Colonic mucosa (tissue), 4 donors: ENCODE measurements around the gene GPC6. TPM values are rescaled to one million over a fixed set of nuclear protein-coding genes. Genes with fewer than 3 reads are reported as not detected.

Source experiments
- DNase-seq: peaks from one replicate; pipeline ENCODE4 v3.0.0-alpha.2; 2020
- H3K27ac ChIP-seq: fragments of 200-600 bp; one replicate; pipeline ENCODE4 v1.8.0; 2021
- H3K27me3 ChIP-seq: fragments of 200-600 bp; one replicate; pipeline ENCODE4 v1.8.0; 2021
- H3K36me3 ChIP-seq: fragments of 200-600 bp; one replicate; pipeline ENCODE4 v1.8.0; 2021
- H3K4me1 ChIP-seq: fragments of 200-600 bp; one replicate; pipeline ENCODE4 v1.8.0; 2021; ENCODE audit warnings: mild to moderate bottlenecking
- H3K4me3 ChIP-seq: fragments of 200-600 bp; one replicate; pipeline ENCODE4 v1.8.0; 2021
- H3K9ac ChIP-seq, 2 donors: one replicate each; pipeline ENCODE4 v1.7.0; 2013; ENCODE audit warnings: control low read depth in 2 of 2, low read depth in 2 of 2, low read length in 2 of 2
- H3K9me3 ChIP-seq: fragments of 200-600 bp; one replicate; pipeline ENCODE4 v1.8.0; 2021
- intact Hi-C: fragments of 100-400 bp; cut with DNase I; formaldehyde crosslinking; loops from one replicate; pipeline ENCODE4 v1.14.1; 2022
- total RNA-seq, 2 donors: library from RNA; stranded (reverse); fragmentation: NEBNext Ultra II Directional in 1 of 2; extraction: Animal tissue kit (Norgen Biotek cat#: 25700) in 1 of 2; gene quantifications; one replicate each; pipeline ENCODE4 v1.2.1, GENCODE V29; 2021
- TF ChIP-seq, protein P1 (sequence below): fragments of 200-600 bp; IDR thresholded peaks from one replicate; pipeline ENCODE4 v1.8.0; 2022; ENCODE audit warnings: antibody characterized with exemption, mild to moderate bottlenecking
- donor health status: healthy.
- donor health status: DM: no; HTN: no; CAD: no.
- donor health status: DM: no; HTN: no; CAD: no.

The GPC6 gene
- total RNA-seq, 2 donors from 2014 or later: 2.3 to 4.0 TPM

DNA sequence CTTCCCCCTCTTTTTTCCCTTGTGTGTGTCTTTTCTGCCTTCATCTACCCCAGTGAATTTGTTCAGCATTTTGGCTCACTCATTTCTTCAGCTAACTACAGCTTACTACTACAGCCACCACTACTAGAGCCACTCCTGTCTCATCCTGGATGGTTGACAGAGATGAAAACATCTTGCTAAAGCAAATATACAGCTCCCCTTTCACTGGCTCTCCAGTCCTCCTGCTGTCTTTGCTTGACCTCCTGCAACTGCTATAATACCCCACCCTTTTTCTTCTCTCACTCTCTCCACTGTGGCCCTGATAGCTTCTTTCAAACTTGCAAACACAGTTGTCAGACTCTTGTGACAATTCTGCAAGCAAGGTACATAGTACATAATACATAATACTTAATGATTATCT, 729.3 kb downstream of the GPC6 start:
- Histone ChIP-seq H3K9me3 (no peaks in the 10 kb centered on the region), H3K4me3 (no peak overlapping the region), H3K9ac (no peak overlapping the region), H3K36me3 (no peaks in the 10 kb centered on the region), H3K27ac (no peak overlapping the region), H3K4me1 (no peaks in the 10 kb centered on the region), H3K27me3 (no peaks in the 10 kb centered on the region)
- intact Hi-C loops: no loop called here
- TF ChIP-seq, protein P1, sequence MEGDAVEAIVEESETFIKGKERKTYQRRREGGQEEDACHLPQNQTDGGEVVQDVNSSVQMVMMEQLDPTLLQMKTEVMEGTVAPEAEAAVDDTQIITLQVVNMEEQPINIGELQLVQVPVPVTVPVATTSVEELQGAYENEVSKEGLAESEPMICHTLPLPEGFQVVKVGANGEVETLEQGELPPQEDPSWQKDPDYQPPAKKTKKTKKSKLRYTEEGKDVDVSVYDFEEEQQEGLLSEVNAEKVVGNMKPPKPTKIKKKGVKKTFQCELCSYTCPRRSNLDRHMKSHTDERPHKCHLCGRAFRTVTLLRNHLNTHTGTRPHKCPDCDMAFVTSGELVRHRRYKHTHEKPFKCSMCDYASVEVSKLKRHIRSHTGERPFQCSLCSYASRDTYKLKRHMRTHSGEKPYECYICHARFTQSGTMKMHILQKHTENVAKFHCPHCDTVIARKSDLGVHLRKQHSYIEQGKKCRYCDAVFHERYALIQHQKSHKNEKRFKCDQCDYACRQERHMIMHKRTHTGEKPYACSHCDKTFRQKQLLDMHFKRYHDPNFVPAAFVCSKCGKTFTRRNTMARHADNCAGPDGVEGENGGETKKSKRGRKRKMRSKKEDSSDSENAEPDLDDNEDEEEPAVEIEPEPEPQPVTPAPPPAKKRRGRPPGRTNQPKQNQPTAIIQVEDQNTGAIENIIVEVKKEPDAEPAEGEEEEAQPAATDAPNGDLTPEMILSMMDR: no peak
- DNase-seq: no peak

- H3K4me1 ChIP-seq: no peaks in the 10 kb centered on the region
- no peak overlapping the region for H3K9ac ChIP-seq
- H3K4me3 ChIP-seq: no peak overlapping the region
- DNase-seq: no peak
- H3K9me3 ChIP-seq: no peaks in the 10 kb centered on the region
- no peaks in the 10 kb centered on the region for H3K36me3 ChIP-seq
- H3K27me3 ChIP-seq: no peaks in the 10 kb centered on the region
- TF ChIP-seq, protein P1: no peak
- no peak overlapping the region for H3K27ac ChIP-seq
- intact Hi-C loops: no loop called here
These were observed 729.8 kb downstream of the GPC6 start for GRCh38 chr13:93956426-93956825.

GRCh38 chr13:93957371-93957770, 730.8 kb downstream of the GPC6 start:
- no peaks in the 10 kb centered on the region for H3K36me3 ChIP-seq
- H3K9ac ChIP-seq: no peak overlapping the region
- DNase-seq: no peak
- no peak overlapping the region for H3K4me3 ChIP-seq
- H3K27ac ChIP-seq: no peak overlapping the region
- no peaks in the 10 kb centered on the region for H3K4me1 ChIP-seq
- no peaks in the 10 kb centered on the region for H3K9me3 ChIP-seq
- intact Hi-C loops: no loop called here
- no peaks in the 10 kb centered on the region for H3K27me3 ChIP-seq
- TF ChIP-seq, protein P1: no peak

DNA sequence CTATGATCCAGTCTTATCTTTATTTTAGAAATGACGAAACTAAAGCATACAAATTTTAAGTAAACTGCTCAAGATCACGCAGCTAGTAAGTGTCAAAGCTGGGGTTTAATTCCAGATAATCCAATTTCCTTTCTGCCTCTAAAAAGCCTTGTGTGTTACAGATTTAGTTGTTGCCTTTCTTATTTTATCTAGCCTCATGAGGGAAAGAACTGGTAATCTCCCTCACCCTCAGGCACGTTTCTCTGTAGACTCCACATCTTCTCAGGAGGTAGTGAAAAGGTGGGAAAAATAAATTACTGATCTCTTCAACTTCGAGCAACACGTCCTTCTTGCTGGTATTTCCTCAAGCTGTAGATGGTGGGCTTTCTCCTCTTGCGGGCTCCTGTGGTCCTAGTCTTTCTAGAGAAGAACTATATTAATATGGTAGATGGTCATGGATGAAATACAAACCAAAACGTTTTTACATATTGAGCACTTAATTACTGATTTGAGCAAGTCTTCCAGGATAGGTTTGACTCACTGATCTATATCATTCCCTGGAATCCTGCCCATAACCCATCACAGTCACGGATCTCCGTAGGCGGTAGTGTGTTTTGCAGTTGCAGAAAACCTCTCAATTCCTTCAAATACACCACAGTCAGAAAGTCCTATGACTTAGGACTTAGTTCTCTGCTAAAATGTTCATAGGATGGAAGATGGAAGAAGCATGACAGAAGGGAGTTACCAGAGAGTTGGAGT, 733.4 kb downstream of the GPC6 start:
- H3K4me3 ChIP-seq: no peak overlapping the region
- no peaks in the 10 kb centered on the region for H3K36me3 ChIP-seq
- DNase-seq: no peak
- no peaks in the 10 kb centered on the region for H3K9me3 ChIP-seq
- intact Hi-C loops: no loop called here
- H3K4me1 ChIP-seq: no peaks in the 10 kb centered on the region
- no peak overlapping the region for H3K9ac ChIP-seq
- TF ChIP-seq, protein P1: no peak
- H3K27me3 ChIP-seq: no peaks in the 10 kb centered on the region
- H3K27ac ChIP-seq: no peak overlapping the region

DNA sequence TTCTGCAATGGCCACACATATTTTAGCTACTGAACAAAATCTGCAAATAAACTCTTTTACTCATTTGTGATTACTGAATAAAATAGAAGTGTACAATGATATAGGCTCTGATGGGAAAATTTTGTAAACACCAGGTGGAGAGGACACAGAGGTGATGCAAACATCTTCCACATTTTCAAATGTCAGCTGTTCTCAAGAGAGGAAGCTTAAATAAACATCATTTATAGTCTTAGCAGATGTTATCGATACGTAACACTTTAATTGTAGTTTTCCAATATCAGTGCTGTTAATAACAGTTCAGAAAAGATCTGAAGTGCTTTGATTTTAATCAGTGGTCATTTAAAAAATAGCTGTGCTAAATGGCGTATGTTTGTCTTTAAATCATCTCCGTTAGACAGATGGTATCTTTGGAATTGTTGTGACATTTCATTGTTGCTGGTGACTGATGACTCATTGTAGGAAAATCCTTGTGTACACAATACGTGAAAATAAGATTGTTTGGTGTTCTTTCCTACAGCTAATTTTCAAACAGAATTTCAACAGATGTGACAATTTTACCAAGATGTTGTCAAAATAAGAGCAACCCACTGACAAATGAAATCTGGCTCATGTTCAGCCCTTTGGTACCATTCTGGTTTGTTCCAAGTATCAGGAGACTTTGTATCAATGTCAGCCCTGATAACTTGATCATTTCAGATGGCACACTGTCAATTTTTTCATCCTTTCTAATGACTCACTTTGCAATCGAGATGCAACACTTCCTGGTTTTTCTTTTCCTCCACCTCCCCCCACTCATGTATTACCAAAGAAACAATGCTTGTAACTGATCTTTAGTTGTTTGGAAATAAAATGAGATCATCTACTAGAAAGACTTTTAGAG, 736.9 kb downstream of the GPC6 start:
- no peak overlapping the region for H3K27ac ChIP-seq

More for the DNA sequence above, 736.9 kb downstream of the GPC6 start:
- no peaks in the 10 kb centered on the region for H3K27me3 ChIP-seq
- no peaks in the 10 kb centered on the region for H3K9me3 ChIP-seq
- TF ChIP-seq, protein P1: no peak
- intact Hi-C loops: no loop called here
- H3K36me3 ChIP-seq: no peaks in the 10 kb centered on the region
- no peak for DNase-seq
- H3K4me3 ChIP-seq: no peak overlapping the region
- H3K9ac ChIP-seq: no peak overlapping the region
- H3K4me1 ChIP-seq: no peaks in the 10 kb centered on the region
